Heart left ventricle (tissue), 16 donors: ENCODE measurements around the gene MVB12A. TPM values are rescaled to one million over a fixed set of nuclear protein-coding genes. Genes with fewer than 3 reads are reported as not detected.
A peak's percentile ranks its signal among the peaks of the same experiment; 100 is the strongest.

ENCODE experiments used
- ATAC-seq, 4 donors: fragments of 200-7000 bp; cut with Tn5 transposase; one replicate each; pipeline ENCODE4 v1.9.1; 2020 to 2022; ENCODE audit warnings: moderate library complexity in 4 of 4, mild to moderate bottlenecking in 3 of 4, moderate number of reproducible peaks in 1 of 4
- DNase-seq, 5 donors: peaks; one replicate each; pipeline ENCODE4 v3.0.0-alpha.2; 2020
- H3K27ac ChIP-seq, 12 donors: fragments of 200-600 bp; sonication (generic) in 4 of 12; one replicate each; pipeline versions ENCODE4 v1.5.0 to v1.8.0; 2016 to 2022; ENCODE audit warnings: mild to moderate bottlenecking in 2 of 12
- H3K27me3 ChIP-seq, 9 donors: fragments of 200-600 bp; sonication (generic) in 2 of 9; one replicate each; pipeline versions ENCODE4 v1.5.1 to v1.8.0; 2016 to 2022; ENCODE audit warnings: mild to moderate bottlenecking in 3 of 9
- H3K36me3 ChIP-seq, 9 donors: fragments of 200-600 bp; sonication (generic) in 2 of 9; one replicate each; pipeline versions ENCODE4 v1.5.0 to v1.8.0; 2018 to 2022; ENCODE audit warnings: mild to moderate bottlenecking in 2 of 9
- H3K4me1 ChIP-seq, 12 donors: fragments of 200-600 bp; sonication (generic) in 4 of 12; one replicate each; pipeline versions ENCODE4 v1.5.0 to v1.8.0; 2016 to 2022; ENCODE audit warnings: mild to moderate bottlenecking in 3 of 12
- H3K4me3 ChIP-seq, 12 donors: fragments of 200-600 bp; sonication (generic) in 4 of 12; one replicate each; pipeline versions ENCODE4 v1.5.0 to v1.8.0; 2017 to 2022; ENCODE audit warnings: mild to moderate bottlenecking in 9 of 12, moderate library complexity in 4 of 12
- H3K9me3 ChIP-seq, 12 donors: fragments of 200-600 bp; sonication (generic) in 4 of 12; one replicate each; pipeline versions ENCODE4 v1.5.0 to v1.8.0; 2016 to 2022; ENCODE audit warnings: mild to moderate bottlenecking in 1 of 12
- POLR2A ChIP-seq, 2 donors: fragments of 450-650 bp; IDR thresholded peaks; one replicate each; pipeline ENCODE4 v1.6.1; 2017; ENCODE audit warnings: antibody characterized with exemption in 2 of 2, mild to moderate bottlenecking in 2 of 2, moderate library complexity in 2 of 2
- WGBS, 4 donors: extraction: QIAGEN DNeasy Blood & Tissue Kit in 2 of 4; methylation state at CpG; one replicate each; pipeline versions ENCODE4 v1.1.5 to v1.1.7; 2013 to 2018; 5-methylcytosine and 5-hydroxymethylcytosine counted together
- intact Hi-C, 10 donors: fragments of 100-400 bp; cut with DNase I; formaldehyde crosslinking; loops; one replicate each; pipeline versions ENCODE4 v1.11.1 to v1.14.2; 2022
- polyA plus RNA-seq, 2 donors: library from polyadenylated mRNA; stranded (reverse); fragments of 200-250 nt; gene quantifications; one replicate each; pipeline ENCODE4 v1.2.3, GENCODE V29; 2013
- total RNA-seq, 9 donors: library from RNA; depleted of rRNA in 2 of 9; stranded (reverse); fragments of >200 nt in 2 of 9; fragmentation: NEBNext Ultra II Directional in 3 of 9; extraction: Animal tissue kit (Norgen Biotek cat#: 25700) in 3 of 9; gene quantifications; one replicate each; pipeline versions ENCODE4 v1.1.0 to v1.2.4, GENCODE V29; 2016 to 2023
- TF ChIP-seq, protein P1 (sequence below), 12 donors: fragments of 200-600 bp; sonication (generic) in 4 of 12; IDR thresholded peaks; one replicate each; pipeline versions ENCODE4 v1.5.0 to v1.8.0; 2018 to 2022; ENCODE audit warnings: antibody characterized with exemption in 12 of 12, mild to moderate bottlenecking in 5 of 12
- donor health status: ischemic (EF 13 %, LVEDD 7.1; RV severe dilation, severe dysfunction).
- donor health status: healthy with polysubstance abuse.
- donor health status: DM: no; HTN: yes; CAD: no.
- donor health status: DM: no; HTN: no; CAD: no.
- donor health status: ischemic (EF 25% LVEDD 6.9; RV normal size, moderate dysfunction).
- donor health status: ischemic (EF 25% LVEDD 5.7; RV mildly dilated, moderate dysfunction).
- donor health status: healthy.
- donor health status: DM: yes; HTN: yes; CAD: no.
- donor health status: ischemic (EF 35%, LVEDD 5.7; RV mildly dilated, moderate dysfunction).
- donor health status: nonischemic (EF 11% LVEDD 7.7; RV severe dilation, severe dysfunction).
- donor health status: DM: yes; HTN: yes; CAD: no.
- donor health status: PGD.
- donor health status: ischemic (EF 29% LVEDD 5.4; RV normal size, mild dysfunction).
- donor health status: nonischemic (EF 23%, LVEDD 6.1; RV moderate dilation, normal function).

Gene MVB12A
- total and polyA plus RNA-seq, 11 donors = 11.8 to 46.5 (median 21.3) TPM

DNA sequence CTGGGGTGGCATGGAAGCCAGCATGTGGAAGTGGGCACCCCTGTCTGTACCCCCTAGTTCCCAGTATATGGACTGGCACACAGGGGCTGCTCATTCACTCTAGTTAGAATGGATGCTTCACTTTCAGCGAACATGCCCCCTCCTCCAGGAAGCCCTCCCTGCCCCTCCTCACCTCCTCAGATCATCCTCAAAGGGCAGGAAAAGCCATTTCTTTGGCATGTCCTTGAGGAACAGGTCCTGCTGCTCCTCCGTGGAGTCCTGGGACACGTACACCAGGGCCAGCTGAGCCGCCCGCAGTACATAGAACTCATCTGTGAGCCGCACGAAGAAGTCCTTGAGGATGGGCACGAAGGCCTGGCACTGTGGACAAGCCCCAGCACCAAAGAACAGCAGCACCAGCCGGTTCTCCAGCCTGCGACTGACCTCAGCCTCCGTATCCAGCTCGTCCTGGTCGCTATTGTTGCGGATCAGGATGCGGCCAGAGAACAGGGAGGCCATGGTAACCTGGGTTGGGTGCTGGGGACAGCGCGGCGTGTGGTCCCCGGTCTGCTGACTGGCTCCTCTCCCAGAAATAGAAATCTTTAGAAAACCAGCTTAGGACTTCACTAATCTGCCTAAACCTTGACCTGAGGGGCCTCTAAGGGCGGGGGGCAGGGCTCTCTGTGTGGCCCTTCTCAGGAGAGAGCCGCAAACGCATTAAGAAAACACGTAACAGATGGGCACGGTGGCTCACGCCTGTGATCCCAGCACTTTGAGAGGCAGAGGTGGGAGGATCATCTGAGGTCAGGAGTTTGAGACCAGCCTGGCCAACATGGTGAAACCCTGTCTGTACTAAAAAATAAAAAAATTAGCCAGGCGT, 40.8 kb downstream of the MVB12A start, which contains the start of gene NXNL1:
NXNL1 (minus strand) TSS at position 555 of the 859 bp plus-strand sequence; CDS start at position 498, 57 bp downstream.
- Histone ChIP-seq H3K9me3 (no peaks in the 10 kb centered on the region), H3K27me3 (peaks cover 10 to 55% (median 23%) of the 10 kb centered on the region in 9 donors), H3K4me3 (no peak within 1 kb of the TSS), H3K4me1 (peaks cover 0 to 4% (median 0%) of the 10 kb centered on the region in 12 donors), H3K27ac (no peak within 1 kb of the TSS), H3K36me3 (no peaks in the 10 kb centered on the region)
- TF ChIP-seq, protein P1, sequence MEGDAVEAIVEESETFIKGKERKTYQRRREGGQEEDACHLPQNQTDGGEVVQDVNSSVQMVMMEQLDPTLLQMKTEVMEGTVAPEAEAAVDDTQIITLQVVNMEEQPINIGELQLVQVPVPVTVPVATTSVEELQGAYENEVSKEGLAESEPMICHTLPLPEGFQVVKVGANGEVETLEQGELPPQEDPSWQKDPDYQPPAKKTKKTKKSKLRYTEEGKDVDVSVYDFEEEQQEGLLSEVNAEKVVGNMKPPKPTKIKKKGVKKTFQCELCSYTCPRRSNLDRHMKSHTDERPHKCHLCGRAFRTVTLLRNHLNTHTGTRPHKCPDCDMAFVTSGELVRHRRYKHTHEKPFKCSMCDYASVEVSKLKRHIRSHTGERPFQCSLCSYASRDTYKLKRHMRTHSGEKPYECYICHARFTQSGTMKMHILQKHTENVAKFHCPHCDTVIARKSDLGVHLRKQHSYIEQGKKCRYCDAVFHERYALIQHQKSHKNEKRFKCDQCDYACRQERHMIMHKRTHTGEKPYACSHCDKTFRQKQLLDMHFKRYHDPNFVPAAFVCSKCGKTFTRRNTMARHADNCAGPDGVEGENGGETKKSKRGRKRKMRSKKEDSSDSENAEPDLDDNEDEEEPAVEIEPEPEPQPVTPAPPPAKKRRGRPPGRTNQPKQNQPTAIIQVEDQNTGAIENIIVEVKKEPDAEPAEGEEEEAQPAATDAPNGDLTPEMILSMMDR (IDR thresholded peaks at IDR 0.05) = no peak
- TF ChIP-seq POLR2A (IDR thresholded peaks at IDR 0.05) = no peak
- ATAC-seq (no peak), DNase-seq (peak in 1 of 5 donors; percentile 33)
- intact Hi-C loops = loop anchor here in 4 of 10 donors (5.0 to 10.0 kb wide), 4 partner anchors 38 to 116 kb away; partner anchors contain the start of genes CCDC194 (in 2 of the 4) and MVB12A (in 1 of the 4)
- WGBS, 4 donors = 80 to 90% (median 85%) methylated on average over 19 to 26 of the region's 26 CpGs

DNA sequence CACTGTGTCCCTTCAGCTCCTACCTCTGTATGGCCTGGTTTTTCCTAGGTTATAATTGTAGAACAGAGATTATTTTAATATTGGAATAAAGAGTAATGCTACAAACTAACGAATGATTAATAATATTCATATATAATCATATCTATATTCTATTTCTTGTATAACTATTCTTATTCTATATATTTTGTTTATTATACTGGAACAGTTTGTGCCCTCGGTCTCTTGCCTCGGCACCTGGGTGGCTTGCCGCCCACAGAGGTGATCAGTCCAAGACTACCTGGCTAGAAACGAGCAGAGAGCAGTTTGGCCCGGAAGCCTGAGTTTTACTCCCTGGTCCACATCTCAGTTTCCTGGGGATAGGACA, 46.6 kb downstream of the MVB12A start:
- 35 to 41% (median 37%) methylated on average over 6 of the region's 6 CpGs for WGBS, 4 donors
- DNase-seq = peak in 1 of 5 donors; percentile 32
- no peaks in the 10 kb centered on the region for H3K9me3 ChIP-seq
- intact Hi-C loops = loop anchor here in 9 of 10 donors (1.0 to 10.0 kb wide), 9 partner anchors 14 to 122 kb away; partner anchors contain the start of genes CCDC194 (in 6 of the 9) and PGLS (in 2 of the 9)
- ATAC-seq = no peak
- TF ChIP-seq POLR2A (IDR thresholded peaks at IDR 0.05) = no peak
- TF ChIP-seq, protein P1 (IDR thresholded peaks at IDR 0.05) = no peak
- peaks cover 0 to 29% (median 11%) of the 10 kb centered on the region in 12 donors for H3K4me1 ChIP-seq
- peaks cover 0 to 2% (median 0%) of the 10 kb centered on the region in 9 donors for H3K27me3 ChIP-seq
- H3K4me3 ChIP-seq = no peak overlapping the region
- H3K36me3 ChIP-seq = no peaks in the 10 kb centered on the region
- H3K27ac ChIP-seq = peak overlapping the region in 9 of 12 donors; percentile 6 to 98 (median 91)

DNA sequence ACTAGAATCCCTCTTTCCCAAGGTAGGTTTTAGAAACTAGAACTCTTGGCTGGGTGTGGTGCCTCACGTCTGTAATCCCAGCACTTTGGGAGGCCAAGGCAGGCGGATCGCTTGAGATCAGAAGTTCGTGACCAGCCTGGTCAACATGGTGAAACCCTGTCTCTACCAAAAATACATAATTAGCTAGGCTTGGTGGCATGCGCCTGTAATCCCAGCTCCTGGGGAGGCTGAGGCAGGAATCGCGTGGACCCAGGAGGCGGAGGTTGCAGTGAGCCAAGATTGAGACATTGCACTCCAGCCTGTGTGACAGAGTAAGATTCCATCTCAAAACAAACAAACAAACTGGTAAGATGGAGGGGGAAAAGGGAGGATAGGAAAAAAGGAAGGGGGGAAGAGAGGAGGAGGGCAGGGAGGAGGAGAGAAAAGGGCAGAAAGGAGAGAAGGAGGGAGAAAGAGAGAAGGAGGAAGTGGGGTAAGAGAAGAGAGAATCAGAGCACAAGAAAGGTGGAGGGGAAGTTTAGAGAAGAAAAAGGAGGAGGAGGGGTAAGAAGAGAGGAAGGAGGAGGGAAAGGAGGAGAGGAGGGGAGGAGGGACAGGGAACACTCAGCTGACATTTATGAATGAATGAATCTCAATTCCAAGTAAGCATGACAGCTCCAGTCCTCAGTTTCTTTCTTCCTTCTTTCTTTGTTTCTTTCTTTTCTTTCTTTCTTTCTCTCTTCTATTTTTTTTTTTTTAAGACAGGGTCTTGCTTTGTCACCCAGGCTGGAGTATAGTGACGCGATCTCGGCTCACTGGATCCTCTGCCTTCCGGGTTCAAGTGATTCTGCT, 47.8 kb downstream of the MVB12A start:
- H3K9me3 ChIP-seq = no peaks in the 10 kb centered on the region
- no peak for TF ChIP-seq POLR2A (IDR thresholded peaks at IDR 0.05)
- TF ChIP-seq, protein P1 (IDR thresholded peaks at IDR 0.05) = no peak
- no peaks in the 10 kb centered on the region for H3K36me3 ChIP-seq
- ATAC-seq = no peak
- DNase-seq = peak in 1 of 5 donors; percentile 30
- intact Hi-C loops = loop anchor here in 9 of 10 donors (2.0 to 10.0 kb wide), 8 partner anchors 15 to 123 kb away; partner anchors contain the start of genes CCDC194 (in 6 of the 9) and PGLS (in 2 of the 9)
- WGBS, 4 donors = 57 to 67% (median 61%) methylated on average over 12 of the region's 12 CpGs
- H3K27ac ChIP-seq = peak overlapping the region; percentile 78 to 98 (median 95)
- H3K27me3 ChIP-seq = no peaks in the 10 kb centered on the region
- H3K4me3 ChIP-seq = peak overlapping the region in 9 of 12 donors; percentile 75 to 97 (median 87)
- peaks cover 0 to 39% (median 13%) of the 10 kb centered on the region in 12 donors for H3K4me1 ChIP-seq
